Epithelial cell of proximal tubule (primary cell): ENCODE data around the gene KIF13A. TPM values are rescaled to one million over a fixed set of nuclear protein-coding genes. Genes with fewer than 3 reads are reported as not detected.

Experiments
- DNase-seq: peaks from one replicate; pipeline ENCODE4 v3.0.0-alpha.2; 2011; ENCODE audit warnings: low read depth
- H3K4me3 ChIP-seq: 2 replicates; pipeline ENCODE4 v1.5.1; 2011; ENCODE audit warnings: low read depth, mild to moderate bottlenecking, low read length
- total RNA-seq: library from RNA; depleted of rRNA; stranded (reverse); fragments of >200 nt; gene quantifications from 2 replicates; pipeline ENCODE4 v1.2.3, GENCODE V29; 2015
- TF ChIP-seq, protein P1 (sequence below): conservative IDR thresholded peaks from 2 replicates; pipeline ENCODE4 v1.5.1; 2012; ENCODE audit warnings: low read depth, mild to moderate bottlenecking, low read length

The KIF13A gene
- total RNA-seq, 1 donor from 2014 or later, result 12.5 TPM

DNA sequence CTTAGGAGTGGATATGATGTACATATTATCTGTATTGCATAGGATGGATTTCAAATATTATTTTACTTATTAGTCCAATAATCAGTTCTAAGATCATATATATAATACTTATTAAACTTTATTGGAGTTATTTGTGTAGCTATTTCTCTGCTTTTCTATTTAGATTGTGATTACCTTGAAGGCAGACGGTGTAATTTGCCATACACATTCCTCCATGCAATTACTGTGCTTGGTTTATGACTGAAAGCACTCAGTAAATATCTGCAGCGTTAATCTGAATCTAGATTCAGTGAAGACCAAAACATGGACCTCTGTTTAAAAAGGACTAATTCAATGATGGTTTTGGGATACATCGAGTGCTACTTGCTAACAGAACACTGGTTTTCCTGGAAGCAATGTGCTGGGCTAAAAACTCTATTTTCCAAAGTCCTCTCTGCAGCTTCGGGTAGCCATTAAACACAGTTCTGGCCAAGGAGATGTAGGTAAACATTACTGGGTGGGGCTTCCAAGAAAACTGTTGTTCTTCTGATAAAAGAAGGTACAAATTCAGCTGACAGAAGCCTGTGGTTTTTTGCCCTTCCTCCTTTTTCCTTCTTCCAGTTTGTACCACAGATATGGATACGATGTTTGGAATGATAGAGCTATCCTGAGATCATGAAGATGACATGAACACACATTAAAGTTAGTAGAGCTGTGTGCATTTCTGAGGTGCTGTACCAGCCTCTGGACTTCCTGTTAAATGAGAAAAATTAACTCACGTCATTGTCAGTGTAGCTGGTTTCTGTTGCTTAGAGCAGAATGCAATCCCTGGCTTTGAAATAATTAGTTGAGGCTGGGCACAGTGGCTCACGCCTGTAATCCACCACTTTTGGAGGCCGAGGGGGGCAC lies 144.3 kb downstream of the KIF13A start:
- no peak for DNase-seq
- TF ChIP-seq, protein P1, sequence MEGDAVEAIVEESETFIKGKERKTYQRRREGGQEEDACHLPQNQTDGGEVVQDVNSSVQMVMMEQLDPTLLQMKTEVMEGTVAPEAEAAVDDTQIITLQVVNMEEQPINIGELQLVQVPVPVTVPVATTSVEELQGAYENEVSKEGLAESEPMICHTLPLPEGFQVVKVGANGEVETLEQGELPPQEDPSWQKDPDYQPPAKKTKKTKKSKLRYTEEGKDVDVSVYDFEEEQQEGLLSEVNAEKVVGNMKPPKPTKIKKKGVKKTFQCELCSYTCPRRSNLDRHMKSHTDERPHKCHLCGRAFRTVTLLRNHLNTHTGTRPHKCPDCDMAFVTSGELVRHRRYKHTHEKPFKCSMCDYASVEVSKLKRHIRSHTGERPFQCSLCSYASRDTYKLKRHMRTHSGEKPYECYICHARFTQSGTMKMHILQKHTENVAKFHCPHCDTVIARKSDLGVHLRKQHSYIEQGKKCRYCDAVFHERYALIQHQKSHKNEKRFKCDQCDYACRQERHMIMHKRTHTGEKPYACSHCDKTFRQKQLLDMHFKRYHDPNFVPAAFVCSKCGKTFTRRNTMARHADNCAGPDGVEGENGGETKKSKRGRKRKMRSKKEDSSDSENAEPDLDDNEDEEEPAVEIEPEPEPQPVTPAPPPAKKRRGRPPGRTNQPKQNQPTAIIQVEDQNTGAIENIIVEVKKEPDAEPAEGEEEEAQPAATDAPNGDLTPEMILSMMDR, result no peak
- no peak overlapping the region for H3K4me3 ChIP-seq

GRCh38 chr6:17842014-17842776 lies 145.2 kb downstream of the KIF13A start:
- TF ChIP-seq, protein P1, result no peak
- no peak overlapping the region for H3K4me3 ChIP-seq
- no peak for DNase-seq

DNA sequence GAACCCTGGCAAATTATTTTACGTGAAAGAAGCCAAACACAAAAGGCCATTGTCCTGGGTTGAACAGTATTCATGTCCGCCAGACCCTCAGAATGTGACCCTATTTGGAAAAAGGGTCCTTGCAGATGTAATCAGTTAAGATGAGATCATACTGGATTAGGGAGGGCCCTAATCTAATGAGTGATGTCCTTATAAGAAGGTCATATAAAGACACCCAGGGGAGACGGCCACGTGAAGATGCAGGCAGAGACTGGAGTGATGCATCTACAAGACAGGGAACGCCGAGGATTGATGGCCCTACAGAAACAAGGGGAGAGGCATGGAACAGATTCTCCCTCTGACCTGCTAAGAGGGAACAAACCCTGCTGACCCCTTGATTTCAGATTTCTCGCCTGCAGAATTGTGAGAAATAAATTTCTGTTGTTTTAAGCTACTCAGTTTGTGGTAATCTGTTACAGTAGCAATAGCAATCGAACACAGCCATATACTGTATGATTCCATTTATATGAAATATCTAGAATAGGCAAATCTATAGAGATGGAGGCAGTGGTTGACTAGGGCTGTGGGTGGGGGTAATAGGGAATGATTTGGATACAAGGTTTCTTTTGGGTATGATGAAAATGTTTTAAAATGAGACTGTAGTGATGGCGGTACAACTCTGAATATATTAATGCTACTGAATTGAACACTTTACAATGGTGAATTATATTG lies 147.8 kb downstream of the KIF13A start:
- TF ChIP-seq, protein P1, result no peak
- no peak overlapping the region for H3K4me3 ChIP-seq
- DNase-seq, result no peak

DNA sequence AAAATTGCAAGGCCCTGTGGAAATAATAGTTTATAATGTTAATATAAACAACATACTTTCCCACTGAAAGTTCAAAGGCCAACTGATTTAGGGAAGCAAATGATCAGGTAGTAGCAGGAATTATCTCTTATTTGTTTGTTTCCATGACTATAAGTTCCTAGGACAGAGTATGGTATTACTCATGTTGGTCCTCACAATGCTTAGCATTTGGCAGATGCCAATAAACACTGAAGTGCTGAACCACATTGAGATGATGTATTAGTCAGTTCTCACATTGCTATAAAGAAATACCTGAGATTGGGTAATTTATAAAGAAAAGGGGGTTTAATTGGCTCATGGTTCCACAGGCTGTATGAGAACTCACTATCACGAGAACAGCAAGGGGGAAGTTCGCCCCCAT lies 151.1 kb downstream of the KIF13A start:
- DNase-seq, result no peak
- TF ChIP-seq, protein P1, result no peak
- no peak overlapping the region for H3K4me3 ChIP-seq

GRCh38 chr6:17835784-17836183 lies 151.7 kb downstream of the KIF13A start:
- no peak for DNase-seq
- TF ChIP-seq, protein P1, result no peak
- H3K4me3 ChIP-seq, result no peak overlapping the region

- H3K4me3 ChIP-seq, result no peak overlapping the region
- TF ChIP-seq, protein P1, result no peak
- DNase-seq, result no peak
Observed at GRCh38 chr6:17831135-17831534, 156.3 kb downstream of the KIF13A start.
